ENCODE results near the gene REEP1.

Gene REEP1

DNA sequence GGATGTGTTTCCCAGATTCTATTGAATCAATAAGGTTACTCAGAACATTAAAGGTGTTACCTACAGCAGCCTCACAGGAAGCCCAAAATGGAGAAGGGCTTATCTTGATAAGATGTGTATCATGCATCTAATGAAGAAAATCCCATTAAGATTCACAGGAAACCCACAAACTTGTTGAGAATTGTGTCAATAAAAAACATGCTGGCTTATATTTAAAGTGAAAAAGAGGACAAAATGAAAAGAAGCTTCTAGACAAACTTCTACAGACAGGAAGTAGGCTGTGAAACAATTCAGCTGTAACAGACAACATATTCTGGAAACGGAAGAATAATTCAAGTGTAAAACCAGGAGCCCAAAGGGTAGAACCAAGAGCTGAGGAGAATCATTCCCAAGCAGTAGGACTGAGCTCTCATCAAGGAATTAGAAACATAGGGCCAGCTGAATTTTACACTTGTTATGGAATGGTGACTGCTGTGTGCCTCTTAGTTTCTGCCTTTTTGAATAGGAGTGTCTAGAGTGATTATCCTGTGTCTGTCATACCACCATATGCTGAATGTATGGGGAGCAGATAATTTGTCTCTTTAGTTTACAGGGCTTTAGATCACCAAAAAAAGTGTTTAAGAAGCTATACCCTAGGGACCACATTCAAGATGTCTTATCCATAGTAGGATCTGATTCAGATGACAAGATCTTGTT, 151.8 kb downstream of the REEP1 start:
- no peak for DNase-seq

DNA sequence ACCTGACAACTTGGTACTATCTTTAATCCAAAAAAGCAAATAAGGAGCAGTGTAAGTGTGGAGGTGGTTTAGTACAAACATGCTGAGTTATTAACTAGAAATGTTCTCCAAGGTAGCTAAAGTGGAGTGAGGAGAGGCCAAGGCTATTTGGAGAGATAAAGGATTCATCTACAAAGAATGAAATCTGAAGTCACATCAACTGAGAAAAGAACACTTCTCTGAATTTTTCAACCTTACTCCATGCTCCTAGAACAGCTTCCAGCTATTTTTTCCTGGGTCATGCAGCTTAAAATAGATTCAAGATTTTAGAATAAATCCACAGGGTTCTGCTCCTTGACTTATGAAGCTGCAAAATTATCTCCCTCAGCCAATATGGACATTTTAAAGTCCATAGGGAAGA, 160.8 kb downstream of the REEP1 start:
- no peak for DNase-seq

DNA sequence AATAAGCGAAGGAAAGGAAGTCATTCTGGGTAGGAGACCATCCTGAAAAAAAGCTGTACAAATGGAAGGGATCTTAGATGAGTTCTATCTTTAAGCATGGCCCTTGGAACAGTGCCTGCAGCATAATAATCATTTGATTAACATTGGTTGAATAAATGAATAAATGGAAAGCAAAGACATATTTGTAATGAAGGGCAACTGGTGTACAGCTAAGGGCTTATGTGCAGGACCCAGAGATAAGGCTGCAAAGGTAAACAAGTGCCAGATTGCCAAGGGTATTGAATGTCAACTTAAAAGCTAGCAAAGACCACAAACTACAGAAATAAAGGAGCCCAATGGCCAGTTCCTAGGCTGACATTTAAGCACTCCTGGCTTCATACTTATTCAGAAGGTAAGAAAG, 161.6 kb downstream of the REEP1 start:
- DNase-seq: no peak

DNA sequence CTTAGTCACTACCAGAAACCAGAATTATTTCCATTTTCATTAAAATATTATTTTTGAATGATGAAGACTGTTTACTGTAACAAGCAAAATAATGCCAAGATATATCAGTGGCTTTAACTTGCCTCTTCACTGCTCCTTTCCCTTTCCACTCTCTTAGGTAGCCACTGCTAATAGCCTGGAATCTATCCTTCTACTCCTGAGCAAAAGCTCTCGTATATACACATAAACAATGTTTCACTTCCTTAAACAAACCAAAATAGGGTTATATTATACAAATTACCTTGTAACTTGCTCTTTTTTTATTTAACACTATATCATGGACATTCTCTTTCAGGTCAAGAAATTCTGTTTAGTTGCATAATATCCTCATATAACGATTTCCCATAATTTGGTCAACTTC, 163.0 kb downstream of the REEP1 start:
- DNase-seq: no peak

DNA sequence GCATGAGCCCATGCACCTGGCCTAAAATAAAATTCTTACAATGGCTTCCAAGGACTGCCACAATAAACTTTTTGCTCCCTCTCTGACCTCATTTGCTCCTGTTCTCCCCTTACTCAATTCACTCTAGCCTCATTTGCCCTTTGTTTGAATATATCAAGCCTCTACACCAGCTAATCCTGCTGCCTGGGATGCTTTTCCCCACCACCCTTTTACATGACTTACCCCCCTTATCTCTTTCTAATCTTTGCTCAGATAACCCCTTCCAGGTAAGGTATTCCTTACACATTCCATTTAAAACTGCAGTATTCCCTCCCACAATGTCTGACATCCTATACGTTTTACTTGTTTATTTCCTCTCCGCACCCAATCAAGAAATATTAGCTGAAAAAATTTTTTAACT, 164.8 kb downstream of the REEP1 start:
- no peak for DNase-seq

DNA sequence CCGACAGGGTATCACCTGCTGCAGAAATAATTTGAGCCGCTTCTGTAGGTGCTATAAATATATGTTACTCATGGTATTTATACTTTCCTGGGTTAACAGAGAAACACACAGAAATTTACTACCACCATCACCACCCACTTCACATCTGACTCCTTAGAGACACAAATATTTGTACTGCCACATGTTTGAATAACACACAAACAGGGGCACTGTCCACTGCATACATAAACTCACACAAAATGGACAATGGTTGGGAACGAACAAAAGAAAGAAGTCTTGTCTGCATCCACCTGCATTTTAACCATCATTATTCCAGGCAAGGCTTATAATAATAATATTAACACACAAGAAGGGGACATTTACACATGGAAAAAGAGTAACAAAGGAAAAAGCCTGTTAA, 166.1 kb downstream of the REEP1 start:
- no peak for DNase-seq

DNA sequence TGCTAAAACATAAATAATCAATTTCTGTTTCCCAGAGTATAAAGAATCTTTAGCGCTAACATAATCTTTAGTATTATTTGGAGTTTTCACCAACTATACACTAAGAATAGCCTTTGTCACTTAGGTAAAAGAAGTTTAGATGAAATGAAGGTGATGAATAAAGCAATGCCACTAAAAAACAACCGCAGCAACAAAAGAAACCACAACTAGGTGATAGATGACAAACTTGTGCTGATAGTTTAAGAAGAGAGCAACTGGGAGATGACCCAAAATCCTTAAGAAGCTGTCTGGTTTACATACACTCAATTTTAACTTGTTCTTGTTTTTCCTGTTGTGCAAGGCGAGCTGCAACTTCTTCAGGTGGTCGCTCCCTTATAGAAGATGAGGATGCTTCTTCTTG, 167.0 kb downstream of the REEP1 start:
- no peak for DNase-seq
